K562 (cell line): ENCODE results near the gene PIK3CA. TPM values are rescaled to one million over a fixed set of nuclear protein-coding genes. Genes with fewer than 3 reads are reported as not detected.

ENCODE experiments used
- CHD2 ChIP-seq: IDR thresholded peaks from 2 replicates; pipeline ENCODE4 v1.6.1; 2011; ENCODE audit warnings: low read depth, low read length
- CREB3 ChIP-seq: fragments of 450-650 bp; conservative IDR thresholded peaks from 2 replicates; pipeline ENCODE4 v1.6.1; 2016; ENCODE audit warnings: missing genetic modification characterization, low read depth, mild to moderate bottlenecking, missing compliant biosample characterization, moderate library complexity
- GATAD2B ChIP-seq: fragments of 450-650 bp; IDR thresholded peaks from 2 replicates; pipeline ENCODE4 v1.6.1; 2017; ENCODE audit warnings: mild to moderate bottlenecking, borderline replicate concordance
- HIVEP1 ChIP-seq: fragments of 250-450 bp; sonication (Bioruptor Pico); IDR thresholded peaks from 2 replicates; pipeline ENCODE4 v1.4.0; 2020; ENCODE audit warnings: mild to moderate bottlenecking
- HLTF ChIP-seq: fragments of 450-650 bp; IDR thresholded peaks from 2 replicates; pipeline ENCODE4 v1.6.1; 2016
- HNRNPH1 ChIP-seq: fragments of 200-400 bp; formaldehyde crosslinking; optimal IDR thresholded peaks from 2 replicates; pipeline ENCODE3; 2017; ENCODE audit warnings: low read depth, mild to moderate bottlenecking, low read length, moderate library complexity
- KDM4B ChIP-seq, 2 experiments: fragments of 450-650 bp in 1 of 2; sonication (generic) in 1 of 2; IDR thresholded peaks; 2 replicates each; pipeline ENCODE4 v1.6.1; 2016 to 2017; ENCODE audit warnings: borderline replicate concordance in 2 of 2, antibody characterized with exemption in 1 of 2, low read depth in 1 of 2, mild to moderate bottlenecking in 1 of 2
- KHSRP ChIP-seq: fragments of 450-650 bp; IDR thresholded peaks from 2 replicates; pipeline ENCODE4 v1.6.1; 2017
- PURB ChIP-seq: sonication (generic); formaldehyde crosslinking; IDR thresholded peaks from 2 replicates; pipeline ENCODE4 v1.9.0; 2021; ENCODE audit warnings: low read depth, mild to moderate bottlenecking, missing genetic modification reagents
- RFX7 ChIP-seq: fragments of 250-450 bp; sonication (Bioruptor Pico); IDR thresholded peaks from 2 replicates; pipeline ENCODE4 v1.5.1; 2021; ENCODE audit warnings: mild to moderate bottlenecking
- SIRT6 ChIP-seq: IDR thresholded peaks from one replicate; pipeline ENCODE4 v1.6.1; 2012; ENCODE audit warnings: low read depth, mild to moderate bottlenecking, control low read depth, inconsistent platforms, low read length, moderate library complexity
- SREBF2 ChIP-seq: sonication (generic); formaldehyde crosslinking; IDR thresholded peaks from 2 replicates; pipeline ENCODE4 v1.4.0; 2020; ENCODE audit warnings: mild to moderate bottlenecking, missing genetic modification reagents
- TARDBP ChIP-seq: fragments of 450-650 bp; IDR thresholded peaks from 2 replicates; pipeline ENCODE4 v1.6.1; 2016
- ZBTB8A ChIP-seq: fragments of 450-650 bp; IDR thresholded peaks from 2 replicates; pipeline ENCODE4 v1.6.1; 2018; ENCODE audit warnings: mild to moderate bottlenecking, moderate library complexity; ENCODE audit not compliant: partially characterized antibody
- ZC3H11A ChIP-seq: IDR thresholded peaks from 2 replicates; pipeline ENCODE4 v1.6.1; 2012; ENCODE audit warnings: low read depth, low read length, improper control_type of control experiment
- ZNF395 ChIP-seq: fragments of 200-800 bp; sonication (Bioruptor generic); IDR thresholded peaks from 2 replicates; pipeline ENCODE4 v1.6.1; 2017; ENCODE audit warnings: missing genetic modification characterization, missing compliant biosample characterization
- ZNF76 ChIP-seq: fragments of 250-450 bp; sonication (Bioruptor Pico); IDR thresholded peaks from 2 replicates; pipeline ENCODE4 v1.4.0; 2020; ENCODE audit warnings: mild to moderate bottlenecking, moderate library complexity, borderline replicate concordance
- ZNF77 ChIP-seq: fragments of 250-450 bp; sonication (Bioruptor Pico); IDR thresholded peaks from 2 replicates; pipeline ENCODE4 v1.5.0; 2020
- polyA plus RNA-seq, 8 experiments: library from polyadenylated mRNA; depleted of rRNA in 4 of 8; stranded (reverse) in 5 of 8; unstranded in 3 of 8; fragments of >200 nt; fragmentation: Nextera tagmentation in 2 of 8; fragmentation: Illumina TruSeq in 1 of 8; extraction: Ambion mirVana in 2 of 8; extraction: Trizol in 1 of 8; gene quantifications; 2 replicates each; pipeline versions ENCODE4 v1.2.1 to v1.2.3, GENCODE V29; 2011 to 2014; ENCODE audit warnings: inconsistent platforms in 1 of 8, missing spikeins in 1 of 8
- total RNA-seq, 7 experiments: library from RNA; depleted of rRNA in 6 of 7; stranded (reverse); fragments of >200 nt in 6 of 7; fragmentation: Illumina TruSeq in 2 of 7; extraction: Trizol in 2 of 7; gene quantifications; 2 replicates each; pipeline versions ENCODE4 v1.2.1 to v1.2.3, GENCODE V29; 2011 to 2021; ENCODE audit warnings: low replicate concordance in 1 of 7
- TF ChIP-seq, protein P1 (sequence below): fragments of 250-450 bp; sonication (Bioruptor Pico); IDR thresholded peaks from 2 replicates; pipeline ENCODE4 v1.5.0; 2021; ENCODE audit warnings: mild to moderate bottlenecking, moderate library complexity
- TF ChIP-seq, protein P2 (sequence below): conservative IDR thresholded peaks from 2 replicates; pipeline ENCODE4 v1.6.1; 2011; ENCODE audit warnings: low read depth, mild to moderate bottlenecking, low read length; ENCODE audit not compliant: control insufficient read depth

The PIK3CA gene
- total and polyA plus RNA-seq, 9 of the 15 experiments (the other 6 are each of a cell fraction or from before 2014, with no cell fraction given), result 3.8 to 19.4 (median 10.8) TPM

GRCh38 chr3:179147873-179148615 lies at the start of gene PIK3CA (continued):
- TF ChIP-seq HLTF (no peak), PURB (CRISPR knock-in tag) (no peak), KDM4B (IDR thresholded peaks at IDR 0.05; ENCODE audit: borderline replicate concordance in 2 of 2, low read depth in 1 of 2) (peak in 1 of 2 experiments; percentile 97; a peak in 2 of 4 replicates), HIVEP1 (CRISPR knock-in tag) (no peak), ZNF395 (CRISPR knock-in tag) (peak; percentile 84), HNRNPH1 (no peak), ZNF76 (CRISPR knock-in tag) (no peak), RFX7 (CRISPR knock-in tag) (no peak), CHD2 (peak; percentile 13; the same call in 1 of the 2 replicates), ZNF77 (no peak), SIRT6 (no peak), ZC3H11A (no peak), GATAD2B (no peak), ZBTB8A (no peak), SREBF2 (no peak), TARDBP (no peak), KHSRP (no peak), CREB3 (tag) (no peak)
- TF ChIP-seq, protein P1, sequence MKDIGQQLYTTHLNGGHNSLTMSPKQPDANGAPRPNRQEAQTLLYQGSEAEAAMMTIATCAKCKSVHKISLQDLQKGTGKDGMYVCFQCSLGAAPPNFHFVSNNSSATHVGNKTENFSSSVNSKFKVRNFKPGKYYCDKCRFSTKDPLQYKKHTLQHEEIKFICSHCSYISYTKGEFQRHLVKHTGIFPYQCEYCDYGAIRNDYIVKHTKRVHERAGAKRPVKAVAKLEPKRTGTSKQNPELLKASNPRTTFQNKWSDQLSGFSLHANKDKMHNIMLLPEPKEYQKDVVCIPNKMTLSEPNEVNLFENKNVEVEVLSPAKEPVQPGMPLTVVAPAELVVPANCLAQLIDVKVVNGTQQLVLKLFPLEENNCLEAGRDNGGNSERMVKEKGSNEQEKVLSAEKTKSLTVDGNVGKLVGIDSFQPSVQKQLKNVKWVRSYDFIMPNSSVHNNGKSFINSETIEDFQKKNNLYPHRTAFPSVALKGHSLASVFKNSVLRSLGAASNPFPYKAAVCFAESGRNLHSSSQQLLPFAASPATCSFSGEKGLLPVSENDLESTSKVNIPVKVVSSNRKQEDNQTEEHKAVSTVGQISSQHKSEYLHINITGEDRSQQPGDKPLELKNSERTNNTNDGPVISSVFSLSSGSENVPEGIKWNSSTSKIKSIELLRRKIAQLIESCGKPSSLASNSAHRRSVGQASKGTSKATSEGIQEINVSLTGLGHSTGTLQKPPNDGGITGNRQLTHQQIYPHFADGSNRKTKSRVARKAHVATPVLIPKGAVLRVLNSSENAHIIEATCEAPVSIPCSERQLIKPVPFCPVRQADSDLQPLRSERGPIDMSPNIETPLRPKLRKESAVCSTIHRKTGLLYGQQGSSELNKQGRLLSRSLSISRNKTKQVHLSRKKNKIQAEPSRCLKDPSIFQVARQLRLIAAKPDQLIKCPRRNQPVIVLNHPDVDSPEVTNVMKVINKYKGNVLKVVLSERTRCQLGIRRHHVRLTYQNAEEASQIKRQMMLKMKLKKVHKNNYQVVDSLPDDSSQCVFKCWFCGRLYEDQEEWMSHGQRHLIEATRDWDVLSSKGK, result no peak
- TF ChIP-seq, protein P2, sequence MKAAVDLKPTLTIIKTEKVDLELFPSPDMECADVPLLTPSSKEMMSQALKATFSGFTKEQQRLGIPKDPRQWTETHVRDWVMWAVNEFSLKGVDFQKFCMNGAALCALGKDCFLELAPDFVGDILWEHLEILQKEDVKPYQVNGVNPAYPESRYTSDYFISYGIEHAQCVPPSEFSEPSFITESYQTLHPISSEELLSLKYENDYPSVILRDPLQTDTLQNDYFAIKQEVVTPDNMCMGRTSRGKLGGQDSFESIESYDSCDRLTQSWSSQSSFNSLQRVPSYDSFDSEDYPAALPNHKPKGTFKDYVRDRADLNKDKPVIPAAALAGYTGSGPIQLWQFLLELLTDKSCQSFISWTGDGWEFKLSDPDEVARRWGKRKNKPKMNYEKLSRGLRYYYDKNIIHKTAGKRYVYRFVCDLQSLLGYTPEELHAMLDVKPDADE, result no peak; the same call in 1 of the 2 replicates
